Measurements from ENCODE around the gene ST6GALNAC3.

The ST6GALNAC3 gene

DNA sequence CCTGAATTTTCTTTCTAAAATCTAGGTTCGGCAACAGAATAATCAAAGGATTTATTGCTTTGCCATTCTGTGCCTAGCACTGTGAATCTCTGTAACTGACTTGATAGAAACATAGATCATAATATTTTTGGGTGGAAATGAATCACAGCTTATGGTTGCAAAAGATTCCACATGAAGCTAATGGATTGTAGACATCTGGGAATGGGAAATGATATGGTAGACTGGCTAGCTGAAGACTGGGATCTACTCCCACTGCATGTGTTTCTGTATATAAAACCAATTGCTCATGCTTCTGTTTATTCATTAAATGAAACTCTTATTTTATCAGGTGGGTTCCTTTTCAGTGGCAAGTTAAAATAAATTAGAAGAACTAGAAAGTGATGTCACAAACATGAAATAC lies 395.6 kb downstream of the ST6GALNAC3 start:
- H3K27ac ChIP-seq (ENCODE audit: low read length): no peak overlapping the region
- H3K9ac ChIP-seq (ENCODE audit: low read length): no peak overlapping the region
- no peaks in the 10 kb centered on the region for H3F3A ChIP-seq (ENCODE audit: insufficient read depth, low read length)
- no peaks in the 10 kb centered on the region for H3K79me2 ChIP-seq (ENCODE audit: low read length)
- H2AFZ ChIP-seq (ENCODE audit: low read length): no peak overlapping the region
- H3K4me3 ChIP-seq (ENCODE audit: low read length): no peak overlapping the region
- no peaks in the 10 kb centered on the region for H4K20me1 ChIP-seq (ENCODE audit: insufficient read depth, low read length)
- H3K4me1 ChIP-seq (ENCODE audit: low read length): no peaks in the 10 kb centered on the region
- no peaks in the 10 kb centered on the region for H3K9me2 ChIP-seq (replicated peaks; ENCODE audit: insufficient read depth, low read length)
- no peaks in the 10 kb centered on the region for H3K9me3 ChIP-seq (replicated peaks; ENCODE audit: insufficient read depth, low read length)
- no peak for TF ChIP-seq CTCF (IDR thresholded peaks at IDR 0.05; ENCODE audit: low read length)
- H3K4me2 ChIP-seq (ENCODE audit: low read depth, low read length): no peak overlapping the region
- no peaks in the 10 kb centered on the region for H3K27me3 ChIP-seq (replicated peaks; ENCODE audit: insufficient read depth, low read length)
- H3K36me3 ChIP-seq (replicated peaks; ENCODE audit: insufficient read depth, low read length): no peaks in the 10 kb centered on the region
- DNase-seq: no peak

DNA sequence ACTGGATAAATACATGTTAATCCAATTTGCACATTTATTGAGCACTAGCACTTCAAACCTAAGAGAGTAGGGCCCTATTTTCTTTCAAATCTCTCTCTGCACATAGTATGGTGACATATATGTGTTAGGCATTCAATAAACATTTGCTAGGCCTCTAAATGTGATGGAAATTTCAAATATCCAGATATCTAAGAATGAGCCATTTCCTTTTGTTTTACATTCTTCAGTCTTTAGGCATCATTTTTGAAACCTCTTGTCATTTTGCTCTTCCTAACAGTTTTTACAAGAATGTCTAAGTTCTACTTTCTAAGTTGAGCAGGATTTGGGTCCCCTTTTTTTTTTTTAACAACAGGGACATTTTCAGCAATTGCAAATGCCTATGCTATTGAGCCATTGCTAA lies 397.0 kb downstream of the ST6GALNAC3 start:
- Histone ChIP-seq H3K9ac (ENCODE audit: low read length) (no peak overlapping the region), H3K9me2 (replicated peaks; ENCODE audit: insufficient read depth, low read length) (no peaks in the 10 kb centered on the region), H3K27ac (ENCODE audit: low read length) (no peak overlapping the region), H3K9me3 (replicated peaks; ENCODE audit: insufficient read depth, low read length) (no peaks in the 10 kb centered on the region), H4K20me1 (ENCODE audit: insufficient read depth, low read length) (no peaks in the 10 kb centered on the region), H3K4me1 (ENCODE audit: low read length) (no peaks in the 10 kb centered on the region), H3K4me2 (ENCODE audit: low read depth, low read length) (no peak overlapping the region), H3K79me2 (ENCODE audit: low read length) (no peaks in the 10 kb centered on the region), H3K36me3 (replicated peaks; ENCODE audit: insufficient read depth, low read length) (no peaks in the 10 kb centered on the region), H3F3A (ENCODE audit: insufficient read depth, low read length) (no peaks in the 10 kb centered on the region), H3K27me3 (replicated peaks; ENCODE audit: insufficient read depth, low read length) (no peaks in the 10 kb centered on the region), H3K4me3 (ENCODE audit: low read length) (no peak overlapping the region), H2AFZ (ENCODE audit: low read length) (no peak overlapping the region)
- DNase-seq: no peak
- TF ChIP-seq CTCF (IDR thresholded peaks at IDR 0.05; ENCODE audit: low read length) (no peak), EZH2 (optimal IDR thresholded peaks at IDR 0.05; ENCODE audit: low read depth, low read length) (no peak), EZH2phosphoT487 (IDR thresholded peaks at IDR 0.05; ENCODE audit: low read length) (no peak)

DNA sequence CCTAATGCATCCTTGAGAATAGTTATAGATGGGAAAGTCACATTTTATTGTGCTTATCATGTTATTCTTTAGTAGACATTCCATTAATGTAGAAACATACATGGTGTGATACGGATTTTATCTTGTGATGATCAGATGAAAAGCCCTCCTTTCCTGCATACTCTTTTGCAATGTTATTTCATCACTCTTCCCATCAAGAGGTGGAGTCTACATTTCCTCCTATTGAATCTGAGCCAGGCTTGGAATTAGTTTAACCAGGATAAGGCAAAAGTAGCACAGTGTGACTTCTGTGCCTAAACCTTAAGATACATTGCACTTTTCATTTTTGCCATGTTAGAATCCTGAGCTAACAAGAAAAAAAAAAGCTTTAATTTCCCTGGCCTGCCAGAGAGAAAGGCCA lies 399.0 kb downstream of the ST6GALNAC3 start:
- H2AFZ ChIP-seq (ENCODE audit: low read length): no peak overlapping the region
- no peaks in the 10 kb centered on the region for H3K79me2 ChIP-seq (ENCODE audit: low read length)
- no peak overlapping the region for H3K4me3 ChIP-seq (ENCODE audit: low read length)
- TF ChIP-seq EZH2phosphoT487 (IDR thresholded peaks at IDR 0.05; ENCODE audit: low read length): no peak
- no peak for TF ChIP-seq CTCF (IDR thresholded peaks at IDR 0.05; ENCODE audit: low read length)
- no peak for TF ChIP-seq EZH2 (optimal IDR thresholded peaks at IDR 0.05; ENCODE audit: low read depth, low read length)
- no peaks in the 10 kb centered on the region for H3K27me3 ChIP-seq (replicated peaks; ENCODE audit: insufficient read depth, low read length)
- H3F3A ChIP-seq (ENCODE audit: insufficient read depth, low read length): no peaks in the 10 kb centered on the region
- no peaks in the 10 kb centered on the region for H3K36me3 ChIP-seq (replicated peaks; ENCODE audit: insufficient read depth, low read length)
- DNase-seq: no peak
- H4K20me1 ChIP-seq (ENCODE audit: insufficient read depth, low read length): no peaks in the 10 kb centered on the region
- H3K9me2 ChIP-seq (replicated peaks; ENCODE audit: insufficient read depth, low read length): no peaks in the 10 kb centered on the region
- no peak overlapping the region for H3K4me2 ChIP-seq (ENCODE audit: low read depth, low read length)
- H3K9me3 ChIP-seq (replicated peaks; ENCODE audit: insufficient read depth, low read length): no peaks in the 10 kb centered on the region
- no peak overlapping the region for H3K27ac ChIP-seq (ENCODE audit: low read length)
- no peaks in the 10 kb centered on the region for H3K4me1 ChIP-seq (ENCODE audit: low read length)
- no peak overlapping the region for H3K9ac ChIP-seq (ENCODE audit: low read length)

DNA sequence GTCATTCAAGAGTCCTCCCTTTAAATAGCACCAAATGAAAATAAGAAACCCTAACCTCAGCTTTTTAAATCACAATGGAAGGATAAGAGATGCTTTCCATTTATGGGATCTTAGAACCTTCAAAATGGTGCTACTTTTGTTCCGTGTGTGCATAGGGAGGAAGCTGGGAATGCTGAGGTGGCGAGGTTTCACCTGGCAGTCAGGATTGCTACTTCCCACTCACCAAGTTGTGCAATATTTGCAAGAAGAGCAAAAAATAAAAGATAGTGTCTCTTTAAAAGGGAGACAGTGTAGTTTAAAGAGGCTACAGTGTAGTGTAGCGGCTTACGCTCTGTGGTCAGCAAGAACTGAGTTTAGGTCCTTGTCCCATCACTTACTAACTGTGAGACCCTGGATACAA lies 400.4 kb downstream of the ST6GALNAC3 start:
- DNase-seq: no peak
- Histone ChIP-seq H2AFZ (ENCODE audit: low read length) (no peak overlapping the region), H3K9me3 (replicated peaks; ENCODE audit: insufficient read depth, low read length) (no peaks in the 10 kb centered on the region), H3K79me2 (ENCODE audit: low read length) (no peaks in the 10 kb centered on the region), H3K27me3 (replicated peaks; ENCODE audit: insufficient read depth, low read length) (no peaks in the 10 kb centered on the region), H3K9ac (ENCODE audit: low read length) (no peak overlapping the region), H3K4me1 (ENCODE audit: low read length) (no peaks in the 10 kb centered on the region), H3K4me2 (ENCODE audit: low read depth, low read length) (no peak overlapping the region), H3K36me3 (replicated peaks; ENCODE audit: insufficient read depth, low read length) (no peaks in the 10 kb centered on the region), H3F3A (ENCODE audit: insufficient read depth, low read length) (no peaks in the 10 kb centered on the region), H3K9me2 (replicated peaks; ENCODE audit: insufficient read depth, low read length) (no peaks in the 10 kb centered on the region), H3K4me3 (ENCODE audit: low read length) (no peak overlapping the region), H3K27ac (ENCODE audit: low read length) (no peak overlapping the region), H4K20me1 (ENCODE audit: insufficient read depth, low read length) (no peaks in the 10 kb centered on the region)
- TF ChIP-seq EZH2phosphoT487 (IDR thresholded peaks at IDR 0.05; ENCODE audit: low read length) (no peak), EZH2 (optimal IDR thresholded peaks at IDR 0.05; ENCODE audit: low read depth, low read length) (no peak), CTCF (IDR thresholded peaks at IDR 0.05; ENCODE audit: low read length) (no peak)

All from MM.1S (cell line).